DOHH2 (cell line): Measurements from ENCODE around the gene HSF2BP.

Experiments
- H3F3A ChIP-seq: fragments of 200-600 bp; sonication (generic), shearing (Covaris generic); 2 replicates; pipeline ENCODE4 v1.6.0; 2016; ENCODE audit warnings: antibody characterized with exemption, mild to moderate bottlenecking; ENCODE audit not compliant: control insufficient read depth, insufficient read depth
- H3K27ac ChIP-seq: fragments of 200-600 bp; sonication (generic); 2 replicates; pipeline ENCODE4 v1.5.1; 2014; ENCODE audit warnings: low read depth, mild to moderate bottlenecking, low read length, moderate library complexity
- H3K27me3 ChIP-seq: fragments of 200-600 bp; sonication (generic); 2 replicates; pipeline ENCODE4 v1.6.1; 2014; ENCODE audit warnings: mild to moderate bottlenecking, low read length, mixed read lengths; ENCODE audit not compliant: control insufficient read depth
- H3K36me3 ChIP-seq: fragments of 200-600 bp; sonication (generic); 2 replicates; pipeline ENCODE4 v1.6.1; 2014; ENCODE audit warnings: mild to moderate bottlenecking, low read length, moderate library complexity, mixed read lengths; ENCODE audit not compliant: control insufficient read depth
- H3K4me1 ChIP-seq: fragments of 200-600 bp; sonication (generic); 2 replicates; pipeline ENCODE4 v1.6.1; 2014; ENCODE audit warnings: mild to moderate bottlenecking, low read length, mixed read lengths; ENCODE audit not compliant: control insufficient read depth
- H3K4me2 ChIP-seq: fragments of 200-600 bp; sonication (generic); 2 replicates; pipeline ENCODE4 v1.6.0; 2014; ENCODE audit warnings: mild to moderate bottlenecking, low read length, moderate library complexity
- H3K4me3 ChIP-seq: fragments of 200-600 bp; sonication (generic); 2 replicates; pipeline ENCODE4 v1.5.1; 2014; ENCODE audit warnings: mild to moderate bottlenecking, low read length, mixed read lengths
- H3K79me2 ChIP-seq: fragments of 200-600 bp; sonication (generic); 2 replicates; pipeline ENCODE4 v1.6.1; 2014; ENCODE audit warnings: mild to moderate bottlenecking, low read length, mixed read lengths; ENCODE audit not compliant: control insufficient read depth
- H3K9me2 ChIP-seq: fragments of 200-600 bp; sonication (generic); replicated peaks from 2 replicates; pipeline ENCODE4 v1.6.1; 2014; ENCODE audit warnings: mild to moderate bottlenecking, low read length, mixed read lengths; ENCODE audit not compliant: control insufficient read depth
- H3K9me3 ChIP-seq: fragments of 200-600 bp; sonication (generic); 2 replicates; pipeline ENCODE4 v1.6.1; 2014; ENCODE audit warnings: antibody characterized with exemption, low read length, mixed read lengths; ENCODE audit not compliant: control insufficient read depth, insufficient read depth
- H4K20me1 ChIP-seq: fragments of 200-600 bp; sonication (generic); 2 replicates; pipeline ENCODE4 v1.6.0; 2014; ENCODE audit warnings: low read depth, mild to moderate bottlenecking, antibody characterized with exemption, low read length, moderate library complexity; ENCODE audit not compliant: control insufficient read depth, insufficient read depth
- EZH2phosphoT487 ChIP-seq: fragments of 200-600 bp; sonication (generic); IDR thresholded peaks from 2 replicates; pipeline ENCODE4 v1.6.1; 2017; ENCODE audit warnings: borderline replicate concordance, mild to moderate bottlenecking, antibody characterized with exemption, low read length, moderate library complexity, mixed read lengths
- TF ChIP-seq, protein P1 (sequence below): fragments of 200-600 bp; sonication (generic); IDR thresholded peaks from one replicate; pipeline ENCODE4 v1.5.1; 2014; ENCODE audit warnings: antibody characterized with exemption, mild to moderate bottlenecking, low read depth, low read length; ENCODE audit not compliant: poor library complexity, severe bottlenecking

HSF2BP gene

DNA sequence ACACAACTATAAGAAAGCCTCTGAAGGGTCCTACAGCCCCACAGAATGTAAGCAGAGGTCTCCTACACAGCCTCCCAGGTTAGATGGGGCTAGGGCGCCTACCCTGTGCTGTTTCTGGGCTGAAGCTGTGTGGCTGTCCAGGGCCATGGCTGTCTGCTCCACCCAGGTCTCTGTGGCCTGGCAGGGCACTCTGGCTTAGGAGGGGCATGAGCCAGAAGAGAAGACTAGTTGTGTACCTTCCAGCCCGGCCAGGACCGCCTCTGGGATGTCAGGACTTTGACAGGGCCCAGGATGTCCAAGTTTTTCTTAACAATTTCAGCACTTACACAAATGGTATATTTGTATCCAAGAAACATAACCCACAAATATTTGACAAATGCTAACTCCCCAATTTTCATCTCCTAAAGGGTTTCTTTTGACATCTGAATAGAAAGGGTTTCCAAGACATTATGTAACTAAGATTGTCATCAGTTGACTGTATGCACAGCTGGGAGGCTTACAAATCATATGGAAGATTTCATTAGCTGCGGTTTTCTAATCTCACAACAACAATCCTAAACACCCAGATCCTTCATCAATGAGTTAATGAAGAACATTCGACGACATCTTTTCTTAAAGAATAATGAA is 80.5 kb downstream of the HSF2BP start:
- TF ChIP-seq, protein P1, sequence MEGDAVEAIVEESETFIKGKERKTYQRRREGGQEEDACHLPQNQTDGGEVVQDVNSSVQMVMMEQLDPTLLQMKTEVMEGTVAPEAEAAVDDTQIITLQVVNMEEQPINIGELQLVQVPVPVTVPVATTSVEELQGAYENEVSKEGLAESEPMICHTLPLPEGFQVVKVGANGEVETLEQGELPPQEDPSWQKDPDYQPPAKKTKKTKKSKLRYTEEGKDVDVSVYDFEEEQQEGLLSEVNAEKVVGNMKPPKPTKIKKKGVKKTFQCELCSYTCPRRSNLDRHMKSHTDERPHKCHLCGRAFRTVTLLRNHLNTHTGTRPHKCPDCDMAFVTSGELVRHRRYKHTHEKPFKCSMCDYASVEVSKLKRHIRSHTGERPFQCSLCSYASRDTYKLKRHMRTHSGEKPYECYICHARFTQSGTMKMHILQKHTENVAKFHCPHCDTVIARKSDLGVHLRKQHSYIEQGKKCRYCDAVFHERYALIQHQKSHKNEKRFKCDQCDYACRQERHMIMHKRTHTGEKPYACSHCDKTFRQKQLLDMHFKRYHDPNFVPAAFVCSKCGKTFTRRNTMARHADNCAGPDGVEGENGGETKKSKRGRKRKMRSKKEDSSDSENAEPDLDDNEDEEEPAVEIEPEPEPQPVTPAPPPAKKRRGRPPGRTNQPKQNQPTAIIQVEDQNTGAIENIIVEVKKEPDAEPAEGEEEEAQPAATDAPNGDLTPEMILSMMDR: no peak
- no peak for TF ChIP-seq EZH2phosphoT487
- H3K36me3 ChIP-seq: no peaks in the 10 kb centered on the region
- peaks cover 8% of the 10 kb centered on the region for H3K27me3 ChIP-seq
- no peaks in the 10 kb centered on the region for H3K9me3 ChIP-seq
- H3K4me1 ChIP-seq: no peaks in the 10 kb centered on the region
- no peaks in the 10 kb centered on the region for H3F3A ChIP-seq
- no peak overlapping the region for H3K4me3 ChIP-seq
- no peak overlapping the region for H3K4me2 ChIP-seq
- H3K27ac ChIP-seq: no peak overlapping the region
- H4K20me1 ChIP-seq: no peaks in the 10 kb centered on the region
- no peaks in the 10 kb centered on the region for H3K79me2 ChIP-seq
- H3K9me2 ChIP-seq: no peaks in the 10 kb centered on the region

DNA sequence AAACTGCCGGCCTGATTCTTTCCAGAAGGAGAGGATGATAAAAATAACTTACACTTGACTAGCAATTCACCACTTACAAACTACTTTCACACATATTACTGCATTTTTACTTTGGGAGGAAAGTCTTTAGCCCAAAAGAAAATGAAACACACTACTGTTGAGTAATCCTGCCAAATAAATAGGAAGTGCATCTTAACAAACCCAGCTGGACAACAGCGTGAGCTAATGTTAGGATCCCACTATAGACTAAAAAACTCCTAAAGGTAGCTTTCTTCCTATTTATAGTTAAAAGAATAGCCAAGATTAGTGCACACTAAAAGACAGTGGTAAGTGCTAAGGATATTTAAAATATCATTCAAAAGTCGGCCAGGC is 83.8 kb downstream of the HSF2BP start:
- Histone ChIP-seq H3K27me3 (peaks cover 8% of the 10 kb centered on the region), H3K4me1 (no peaks in the 10 kb centered on the region), H3K27ac (no peak overlapping the region), H3F3A (no peaks in the 10 kb centered on the region), H4K20me1 (no peaks in the 10 kb centered on the region), H3K4me2 (no peak overlapping the region), H3K9me3 (no peaks in the 10 kb centered on the region), H3K36me3 (no peaks in the 10 kb centered on the region), H3K4me3 (no peak overlapping the region), H3K79me2 (no peaks in the 10 kb centered on the region), H3K9me2 (no peaks in the 10 kb centered on the region)
- no peak for TF ChIP-seq EZH2phosphoT487
- TF ChIP-seq, protein P1: no peak

DNA sequence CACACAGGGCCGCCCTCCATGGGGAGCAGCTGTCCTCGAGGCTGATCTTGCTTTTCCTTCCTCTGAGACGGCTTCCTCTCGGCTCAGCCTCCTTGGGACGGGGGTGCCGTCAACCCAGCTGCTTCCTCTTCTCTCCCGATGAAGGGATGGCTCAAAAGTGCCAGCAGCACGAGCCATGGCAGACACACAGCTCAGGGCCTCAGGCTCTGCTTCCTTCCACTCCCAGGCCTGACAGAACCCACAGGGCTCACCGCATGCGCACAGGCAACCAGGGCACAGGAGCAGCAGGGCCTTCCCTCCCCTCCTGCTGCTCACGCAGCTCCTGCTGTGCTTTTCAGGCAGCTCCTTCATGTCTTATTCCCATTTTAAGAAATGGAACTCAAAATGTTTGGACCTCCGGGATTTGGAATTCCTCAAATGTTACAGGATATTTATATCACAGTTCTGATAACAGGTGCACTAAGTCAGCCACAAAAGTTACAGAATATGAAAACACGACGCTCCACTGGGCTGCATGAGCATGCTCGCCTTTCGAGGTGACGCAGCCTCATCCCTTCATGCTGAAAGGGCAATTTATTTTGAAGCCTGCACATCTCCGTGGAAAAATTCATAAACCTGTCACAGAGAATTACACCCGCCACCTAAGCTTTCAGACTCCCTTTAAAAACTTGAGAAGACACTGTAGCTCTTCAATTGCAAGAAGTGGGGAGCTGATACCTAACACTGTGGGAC is 84.4 kb downstream of the HSF2BP start:
- Histone ChIP-seq H3K27me3 (peaks cover 8% of the 10 kb centered on the region), H3K9me2 (no peaks in the 10 kb centered on the region), H3K27ac (no peak overlapping the region), H3K79me2 (no peaks in the 10 kb centered on the region), H3K4me2 (no peak overlapping the region), H3K4me1 (no peaks in the 10 kb centered on the region), H3K36me3 (no peaks in the 10 kb centered on the region), H4K20me1 (no peaks in the 10 kb centered on the region), H3K9me3 (no peaks in the 10 kb centered on the region), H3K4me3 (no peak overlapping the region), H3F3A (no peaks in the 10 kb centered on the region)
- no peak for TF ChIP-seq EZH2phosphoT487
- TF ChIP-seq, protein P1: no peak
